ENCODE measurements around the gene KNL1.

DNA sequence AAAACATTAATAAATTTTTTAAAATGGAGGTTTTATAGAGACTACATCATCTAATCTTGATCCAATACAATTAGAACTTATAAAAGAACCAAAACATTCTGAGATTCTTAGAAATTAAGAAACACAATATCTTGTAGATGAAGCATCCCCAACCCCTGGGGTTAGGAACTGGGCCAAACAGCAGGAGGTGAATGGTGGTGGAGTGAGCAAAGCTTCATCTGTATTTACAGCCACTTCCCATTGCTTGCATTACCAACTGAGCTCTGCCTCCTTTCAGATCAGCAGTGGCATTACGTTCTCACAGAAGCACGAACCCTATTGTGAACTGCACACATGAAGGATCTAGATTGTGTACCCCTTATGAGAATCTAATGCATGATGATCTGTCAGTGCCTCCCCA, 36.3 kb downstream of the KNL1 start:
- no peak for TF ChIP-seq POLR2A (IDR thresholded peaks at IDR 0.05)
- TF ChIP-seq, protein P1, sequence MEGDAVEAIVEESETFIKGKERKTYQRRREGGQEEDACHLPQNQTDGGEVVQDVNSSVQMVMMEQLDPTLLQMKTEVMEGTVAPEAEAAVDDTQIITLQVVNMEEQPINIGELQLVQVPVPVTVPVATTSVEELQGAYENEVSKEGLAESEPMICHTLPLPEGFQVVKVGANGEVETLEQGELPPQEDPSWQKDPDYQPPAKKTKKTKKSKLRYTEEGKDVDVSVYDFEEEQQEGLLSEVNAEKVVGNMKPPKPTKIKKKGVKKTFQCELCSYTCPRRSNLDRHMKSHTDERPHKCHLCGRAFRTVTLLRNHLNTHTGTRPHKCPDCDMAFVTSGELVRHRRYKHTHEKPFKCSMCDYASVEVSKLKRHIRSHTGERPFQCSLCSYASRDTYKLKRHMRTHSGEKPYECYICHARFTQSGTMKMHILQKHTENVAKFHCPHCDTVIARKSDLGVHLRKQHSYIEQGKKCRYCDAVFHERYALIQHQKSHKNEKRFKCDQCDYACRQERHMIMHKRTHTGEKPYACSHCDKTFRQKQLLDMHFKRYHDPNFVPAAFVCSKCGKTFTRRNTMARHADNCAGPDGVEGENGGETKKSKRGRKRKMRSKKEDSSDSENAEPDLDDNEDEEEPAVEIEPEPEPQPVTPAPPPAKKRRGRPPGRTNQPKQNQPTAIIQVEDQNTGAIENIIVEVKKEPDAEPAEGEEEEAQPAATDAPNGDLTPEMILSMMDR (IDR thresholded peaks at IDR 0.05) = no peak
